HepG2 (cell line): ENCODE results near the gene ONECUT2. TPM values are rescaled to one million over a fixed set of nuclear protein-coding genes. Genes with fewer than 3 reads are reported as not detected.

Source experiments
- ATAC-seq: fragments of 200-7000 bp; cut with Tn5 transposase; 3 replicates; pipeline ENCODE4 v1.9.1; 2020; ENCODE audit warnings: mild to moderate bottlenecking, moderate library complexity
- BruUV-seq: library from RNA; stranded (reverse); fragments of 400-500 nt; replicated peaks from 2 replicates; lab custom pipeline; 2021; lab: Mats Ljungman, UMichigan
- CTCF ChIA-PET: fragments of 300-600 bp; formaldehyde crosslinking; extraction: SDS; loops from one replicate; lab custom pipeline; 2021; ENCODE audit warnings: low total read pairs, inconsistent platforms, low intra/inter-chr PET ratio; lab: Yijun Ruan, JAX
- POLR2A ChIA-PET: fragments of 350-600 bp; sonication (Branson Sonifier 250); formaldehyde crosslinking; loops from one replicate; lab custom pipeline; 2020; ENCODE audit warnings: antibody characterized with exemption, inconsistent platforms; lab: Yijun Ruan, JAX
- DNase-seq: peaks from one replicate; pipeline ENCODE4 v3.0.0-alpha.2; 2015; ENCODE audit warnings: low spot score
- FAIRE-seq: peaks from 3 replicates; lab custom pipeline; 2011; peaks lifted over from hg19 to GRCh38; lab: Jason Lieb, UNC
- H2AFZ ChIP-seq: one replicate; pipeline ENCODE4 v1.6.1; 2011; ENCODE audit warnings: low read length, inconsistent platforms
- H3K27ac ChIP-seq: fragments of 300-600 bp; 3 replicates; pipeline ENCODE4 v1.8.0; 2011; ENCODE audit warnings: mixed run types, mild to moderate bottlenecking, mixed read lengths, low read length, inconsistent platforms; ENCODE audit not compliant: insufficient read depth; ENCODE audit errors: extremely low read length
- H3K27me3 ChIP-seq, 2 experiments: fragments of 200-600 bp in 1 of 2; 2 replicates in 1 of 2; 3 replicates in 1 of 2; pipeline versions ENCODE4 v1.6.0 to v1.8.0; 2011; ENCODE audit warnings: low read length in 2 of 2, mild to moderate bottlenecking in 2 of 2, moderate library complexity in 2 of 2, inconsistent platforms in 1 of 2; ENCODE audit not compliant: insufficient read depth in 2 of 2, control insufficient read depth in 1 of 2
- H3K36me3 ChIP-seq, 2 experiments: fragments of 200-600 bp in 1 of 2; replicated peaks in 1 of 2; 2 replicates in 1 of 2; 3 replicates in 1 of 2; pipeline versions ENCODE4 v1.5.1 to v1.8.0; 2011; ENCODE audit warnings: low read length in 2 of 2, inconsistent platforms in 1 of 2; ENCODE audit not compliant: insufficient read depth in 2 of 2, control insufficient read depth in 1 of 2
- H3K4me1 ChIP-seq: 2 replicates; pipeline ENCODE4 v1.5.1; 2012; ENCODE audit warnings: low read length, inconsistent platforms; ENCODE audit not compliant: insufficient read depth
- H3K4me2 ChIP-seq: 2 replicates; pipeline ENCODE4 v1.6.0; 2011; ENCODE audit warnings: low read depth, low read length, inconsistent platforms
- H3K4me3 ChIP-seq, 3 experiments: fragments of 200-600 bp in 1 of 3; sonication (generic), shearing (Covaris generic) in 1 of 3; replicated peaks in 1 of 3; 2 replicates each; pipeline ENCODE4 v1.5.1; 2011 to 2016; ENCODE audit warnings: low read length in 3 of 3, inconsistent platforms in 2 of 3, low read depth in 2 of 3, mild to moderate bottlenecking in 2 of 3, control low read depth in 1 of 3, mixed read lengths in 1 of 3; ENCODE audit not compliant: insufficient read depth in 1 of 3
- H3K79me2 ChIP-seq: one replicate; pipeline ENCODE4 v1.6.1; 2011; ENCODE audit warnings: low read length, inconsistent platforms; ENCODE audit not compliant: insufficient read depth
- H3K9ac ChIP-seq: 2 replicates; pipeline ENCODE4 v1.6.0; 2011; ENCODE audit warnings: mild to moderate bottlenecking, low read depth, low read length, inconsistent platforms; ENCODE audit not compliant: insufficient read depth
- H3K9me3 ChIP-seq: 2 replicates; pipeline ENCODE4 v1.5.1; 2012; ENCODE audit warnings: mild to moderate bottlenecking, low read length
- H4K20me1 ChIP-seq: 2 replicates; pipeline ENCODE4 v1.6.0; 2011; ENCODE audit warnings: inconsistent platforms, mild to moderate bottlenecking, low read length, moderate library complexity; ENCODE audit not compliant: insufficient read depth
- FOSL1 ChIP-seq: sonication (generic); formaldehyde crosslinking; IDR thresholded peaks from 2 replicates; pipeline ENCODE4 v1.9.0; 2021; ENCODE audit warnings: missing genetic modification reagents, borderline replicate concordance
- FOXA1 ChIP-seq, 2 experiments: fragments of 450-650 bp in 1 of 2; sonication (generic) in 1 of 2; formaldehyde crosslinking in 1 of 2; IDR thresholded peaks; 2 replicates each; pipeline versions ENCODE4 v1.4.0 to v1.6.1; 2016 to 2020; ENCODE audit warnings: missing genetic modification reagents in 1 of 2
- MEF2D ChIP-seq: sonication (generic); formaldehyde crosslinking; IDR thresholded peaks from 2 replicates; pipeline ENCODE4 v1.5.1; 2020; ENCODE audit warnings: mild to moderate bottlenecking, missing genetic modification reagents
- TP53 ChIP-seq: sonication (generic); formaldehyde crosslinking; conservative IDR thresholded peaks from 2 replicates; pipeline ENCODE4 v1.4.0; 2020; ENCODE audit warnings: missing genetic modification reagents
- ZFY ChIP-seq: sonication (generic); formaldehyde crosslinking; IDR thresholded peaks from 2 replicates; pipeline ENCODE4 v1.4.0; 2020; ENCODE audit warnings: missing genetic modification reagents
- ZMYM2 ChIP-seq: sonication (generic); formaldehyde crosslinking; IDR thresholded peaks from 2 replicates; pipeline ENCODE4 v1.8.0; 2022; ENCODE audit warnings: mild to moderate bottlenecking, missing genetic modification reagents
- ZNF143 ChIP-seq: sonication (generic); formaldehyde crosslinking; IDR thresholded peaks from 2 replicates; pipeline ENCODE4 v1.4.0; 2020; ENCODE audit warnings: missing genetic modification reagents
- ZNF337 ChIP-seq: sonication (generic); formaldehyde crosslinking; IDR thresholded peaks from 2 replicates; pipeline ENCODE4 v1.5.1; 2020; ENCODE audit warnings: missing genetic modification reagents, low read depth, mild to moderate bottlenecking, borderline replicate concordance
- ZNF703 ChIP-seq: sonication (generic); formaldehyde crosslinking; IDR thresholded peaks from 2 replicates; pipeline ENCODE4 v1.5.1; 2020; ENCODE audit warnings: missing genetic modification reagents, mild to moderate bottlenecking, moderate library complexity, borderline replicate concordance
- WGBS: methylation state at CpG from one replicate; pipeline ENCODE4 v1.1.6; 2017; ENCODE audit warnings: low lambda C conversion rate; 5-methylcytosine and 5-hydroxymethylcytosine counted together
- in situ Hi-C: cut with HindIII; loops from 2 replicates; pipeline ENCODE4 v1.10.0; 2017; ENCODE audit warnings: low pct_unique_long_range_greater_than_20kb; ENCODE audit not compliant: extremely low pct_ligation_motif_present
- intact Hi-C: fragments of 100-400 bp; cut with micrococcal nuclease; formaldehyde crosslinking; loops from one replicate; pipeline ENCODE4 v1.10.0; 2022; ENCODE audit not compliant: unreplicated experiment
- polyA plus RNA-seq, 8 experiments: library from polyadenylated mRNA; depleted of rRNA in 3 of 8; stranded (reverse) in 7 of 8; unstranded in 1 of 8; fragments of >200 nt; fragmentation: Illumina TruSeq in 4 of 8; extraction: Trizol in 4 of 8; gene quantifications; 2 replicates each; pipeline versions ENCODE4 v1.2.1 to v1.2.3, GENCODE V29; 2011 to 2016; ENCODE audit warnings: low read depth in 4 of 8, missing spikeins in 1 of 8, mixed read lengths in 1 of 8; ENCODE audit not compliant: insufficient read depth in 1 of 8
- total RNA-seq, 5 experiments: library from RNA; depleted of rRNA; stranded (reverse); fragments of >200 nt; fragmentation: Illumina TruSeq; extraction: Trizol; gene quantifications; 2 replicates each; pipeline ENCODE4 v1.2.3, GENCODE V29; 2016; ENCODE audit warnings: low read depth in 1 of 5
- TF ChIP-seq, protein P1 (sequence below): sonication (generic); formaldehyde crosslinking; IDR thresholded peaks from 2 replicates; pipeline ENCODE4 v1.4.0; 2020; ENCODE audit warnings: low read depth, missing genetic modification reagents
- TF ChIP-seq, protein P2 (sequence below): sonication (generic); formaldehyde crosslinking; IDR thresholded peaks from 2 replicates; pipeline ENCODE4 v1.4.0; 2020; ENCODE audit warnings: mild to moderate bottlenecking, missing genetic modification reagents
- TF ChIP-seq, protein P3 (sequence below): sonication (generic); formaldehyde crosslinking; IDR thresholded peaks from 2 replicates; pipeline ENCODE4 v1.4.0; 2020; ENCODE audit warnings: missing genetic modification reagents, low read depth, mild to moderate bottlenecking, borderline replicate concordance
- TF ChIP-seq, protein P4 (sequence below): sonication (generic); formaldehyde crosslinking; IDR thresholded peaks from 2 replicates; pipeline ENCODE4 v1.4.0; 2020; ENCODE audit warnings: low read depth, mild to moderate bottlenecking, missing genetic modification reagents
- TF ChIP-seq, protein P5 (sequence below): sonication (generic); formaldehyde crosslinking; IDR thresholded peaks from 2 replicates; pipeline ENCODE4 v1.4.0; 2020; ENCODE audit warnings: missing genetic modification reagents, borderline replicate concordance

Gene ONECUT2
- total and polyA plus RNA-seq, 2 of the 13 experiments (the other 11 are each of a cell fraction or from before 2014, with no cell fraction given): 3.0 to 3.2 TPM

DNA sequence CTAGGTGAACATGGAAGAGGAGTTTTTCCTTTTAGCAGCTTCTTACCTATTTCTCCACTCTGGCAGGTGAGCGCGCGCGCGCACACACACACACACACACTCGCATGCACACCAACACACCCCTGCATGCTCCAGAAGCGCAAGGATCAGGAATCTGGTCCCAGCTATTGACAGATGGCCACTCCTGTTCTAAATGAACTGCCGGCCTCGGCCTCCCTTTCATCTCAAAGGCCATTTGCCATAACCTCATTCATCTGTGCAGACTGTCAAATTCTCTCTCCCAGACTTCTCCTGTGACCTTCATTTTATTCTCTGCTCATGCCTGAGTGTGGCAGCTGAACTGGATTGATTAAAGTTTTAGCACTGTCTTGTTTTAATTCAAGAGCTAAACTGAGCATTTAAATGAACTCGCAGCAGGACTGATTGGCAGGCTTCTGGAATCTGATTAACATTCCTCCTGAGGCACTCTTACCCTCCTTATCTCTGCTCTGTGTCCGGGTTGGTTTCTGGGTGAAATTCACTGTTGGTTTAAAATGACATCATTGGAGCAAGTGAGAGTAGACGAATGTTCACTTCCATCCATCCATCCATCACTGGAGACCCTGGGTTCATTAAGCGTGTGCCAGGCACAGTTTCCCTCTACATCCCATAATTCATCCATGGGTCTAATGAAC, 92.5 kb downstream of the ONECUT2 start (continued):
- TF ChIP-seq, protein P1, sequence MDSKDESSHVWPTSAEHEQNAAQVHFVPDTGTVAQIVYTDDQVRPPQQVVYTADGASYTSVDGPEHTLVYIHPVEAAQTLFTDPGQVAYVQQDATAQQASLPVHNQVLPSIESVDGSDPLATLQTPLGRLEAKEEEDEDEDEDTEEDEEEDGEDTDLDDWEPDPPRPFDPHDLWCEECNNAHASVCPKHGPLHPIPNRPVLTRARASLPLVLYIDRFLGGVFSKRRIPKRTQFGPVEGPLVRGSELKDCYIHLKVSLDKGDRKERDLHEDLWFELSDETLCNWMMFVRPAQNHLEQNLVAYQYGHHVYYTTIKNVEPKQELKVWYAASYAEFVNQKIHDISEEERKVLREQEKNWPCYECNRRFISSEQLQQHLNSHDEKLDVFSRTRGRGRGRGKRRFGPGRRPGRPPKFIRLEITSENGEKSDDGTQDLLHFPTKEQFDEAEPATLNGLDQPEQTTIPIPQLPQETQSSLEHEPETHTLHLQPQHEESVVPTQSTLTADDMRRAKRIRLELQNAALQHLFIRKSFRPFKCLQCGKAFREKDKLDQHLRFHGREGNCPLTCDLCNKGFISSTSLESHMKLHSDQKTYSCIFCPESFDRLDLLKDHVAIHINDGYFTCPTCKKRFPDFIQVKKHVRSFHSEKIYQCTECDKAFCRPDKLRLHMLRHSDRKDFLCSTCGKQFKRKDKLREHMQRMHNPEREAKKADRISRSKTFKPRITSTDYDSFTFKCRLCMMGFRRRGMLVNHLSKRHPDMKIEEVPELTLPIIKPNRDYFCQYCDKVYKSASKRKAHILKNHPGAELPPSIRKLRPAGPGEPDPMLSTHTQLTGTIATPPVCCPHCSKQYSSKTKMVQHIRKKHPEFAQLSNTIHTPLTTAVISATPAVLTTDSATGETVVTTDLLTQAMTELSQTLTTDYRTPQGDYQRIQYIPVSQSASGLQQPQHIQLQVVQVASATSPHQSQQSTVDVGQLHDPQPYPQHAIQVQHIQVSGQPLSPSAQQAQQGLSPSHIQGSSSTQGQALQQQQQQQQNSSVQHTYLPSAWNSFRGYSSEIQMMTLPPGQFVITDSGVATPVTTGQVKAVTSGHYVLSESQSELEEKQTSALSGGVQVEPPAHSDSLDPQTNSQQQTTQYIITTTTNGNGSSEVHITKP (CRISPR knock-in tag): no peak
- TF ChIP-seq FOXA1 (IDR thresholded peaks at IDR 0.05) (no peak), FOXA1 (CRISPR knock-in tag; IDR thresholded peaks at IDR 0.05) (peak; percentile 61), TP53 (CRISPR knock-in tag) (no peak), FOSL1 (CRISPR knock-in tag) (no peak)

DNA sequence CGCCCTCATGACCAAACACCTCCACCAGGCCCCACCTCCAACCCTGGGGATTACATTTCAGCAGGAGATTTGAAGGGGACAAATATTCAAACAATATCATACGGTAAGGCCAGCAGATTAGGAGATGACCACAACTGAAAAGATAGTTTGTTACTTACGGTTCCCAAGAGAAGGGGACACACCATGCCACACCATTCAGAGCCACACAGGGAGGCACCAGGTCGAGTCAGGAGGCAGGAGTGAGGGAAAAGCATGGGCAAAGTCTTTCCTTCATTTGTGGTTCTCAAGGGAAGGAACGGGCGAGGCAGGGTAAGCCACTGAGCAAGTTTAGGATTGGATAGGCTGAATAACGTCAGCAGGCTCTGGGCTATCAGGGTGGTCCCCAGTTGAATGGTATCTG, 94.0 kb downstream of the ONECUT2 start:
- WGBS: 44% methylated on average over 7 of the region's 7 CpGs
- no peak for ATAC-seq
- no peak overlapping the region for H2AFZ ChIP-seq
- H3K4me2 ChIP-seq: no peak overlapping the region
- no peaks in the 10 kb centered on the region for H3K36me3 ChIP-seq
- no peaks in the 10 kb centered on the region for H3K9me3 ChIP-seq
- H3K79me2 ChIP-seq: no peaks in the 10 kb centered on the region
- in situ Hi-C loops: no loop called here
- no peak for FAIRE-seq
- no peak overlapping the region for H3K9ac ChIP-seq
- POLR2A ChIA-PET: no interaction called here
- peaks cover 31% of the 10 kb centered on the region for H3K4me1 ChIP-seq
- CTCF ChIA-PET: no interaction called here
- intact Hi-C loops: no loop called here
- no peaks in the 10 kb centered on the region; a peak in 2 of 5 replicates for H3K27me3 ChIP-seq
- BruUV-seq: no TSS peak
- no peak for DNase-seq
- no peak overlapping the region for H3K27ac ChIP-seq
- no peak overlapping the region for H3K4me3 ChIP-seq
- no peaks in the 10 kb centered on the region for H4K20me1 ChIP-seq
- TF ChIP-seq ZFY (CRISPR knock-in tag): no peak
- TF ChIP-seq ZNF337: no peak
- TF ChIP-seq ZNF143: no peak
- TF ChIP-seq, protein P2, sequence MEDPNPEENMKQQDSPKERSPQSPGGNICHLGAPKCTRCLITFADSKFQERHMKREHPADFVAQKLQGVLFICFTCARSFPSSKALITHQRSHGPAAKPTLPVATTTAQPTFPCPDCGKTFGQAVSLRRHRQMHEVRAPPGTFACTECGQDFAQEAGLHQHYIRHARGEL (CRISPR knock-in tag): no peak
- TF ChIP-seq MEF2D: no peak
- TF ChIP-seq ZNF703 (CRISPR knock-in tag): no peak
- no peak for TF ChIP-seq ZMYM2
- TF ChIP-seq, protein P3, sequence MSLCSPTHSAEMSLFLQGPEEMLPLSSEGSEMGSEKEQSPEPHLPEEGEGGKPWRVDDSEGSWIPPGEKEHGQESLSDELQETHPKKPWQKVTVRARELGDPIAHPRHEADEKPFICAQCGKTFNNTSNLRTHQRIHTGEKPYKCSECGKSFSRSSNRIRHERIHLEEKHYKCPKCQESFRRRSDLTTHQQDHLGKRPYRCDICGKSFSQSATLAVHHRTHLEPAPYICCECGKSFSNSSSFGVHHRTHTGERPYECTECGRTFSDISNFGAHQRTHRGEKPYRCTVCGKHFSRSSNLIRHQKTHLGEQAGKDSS (CRISPR knock-in tag): no peak
- TF ChIP-seq, protein P4, sequence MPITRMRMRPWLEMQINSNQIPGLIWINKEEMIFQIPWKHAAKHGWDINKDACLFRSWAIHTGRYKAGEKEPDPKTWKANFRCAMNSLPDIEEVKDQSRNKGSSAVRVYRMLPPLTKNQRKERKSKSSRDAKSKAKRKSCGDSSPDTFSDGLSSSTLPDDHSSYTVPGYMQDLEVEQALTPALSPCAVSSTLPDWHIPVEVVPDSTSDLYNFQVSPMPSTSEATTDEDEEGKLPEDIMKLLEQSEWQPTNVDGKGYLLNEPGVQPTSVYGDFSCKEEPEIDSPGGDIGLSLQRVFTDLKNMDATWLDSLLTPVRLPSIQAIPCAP (CRISPR knock-in tag): no peak
- TF ChIP-seq, protein P5, sequence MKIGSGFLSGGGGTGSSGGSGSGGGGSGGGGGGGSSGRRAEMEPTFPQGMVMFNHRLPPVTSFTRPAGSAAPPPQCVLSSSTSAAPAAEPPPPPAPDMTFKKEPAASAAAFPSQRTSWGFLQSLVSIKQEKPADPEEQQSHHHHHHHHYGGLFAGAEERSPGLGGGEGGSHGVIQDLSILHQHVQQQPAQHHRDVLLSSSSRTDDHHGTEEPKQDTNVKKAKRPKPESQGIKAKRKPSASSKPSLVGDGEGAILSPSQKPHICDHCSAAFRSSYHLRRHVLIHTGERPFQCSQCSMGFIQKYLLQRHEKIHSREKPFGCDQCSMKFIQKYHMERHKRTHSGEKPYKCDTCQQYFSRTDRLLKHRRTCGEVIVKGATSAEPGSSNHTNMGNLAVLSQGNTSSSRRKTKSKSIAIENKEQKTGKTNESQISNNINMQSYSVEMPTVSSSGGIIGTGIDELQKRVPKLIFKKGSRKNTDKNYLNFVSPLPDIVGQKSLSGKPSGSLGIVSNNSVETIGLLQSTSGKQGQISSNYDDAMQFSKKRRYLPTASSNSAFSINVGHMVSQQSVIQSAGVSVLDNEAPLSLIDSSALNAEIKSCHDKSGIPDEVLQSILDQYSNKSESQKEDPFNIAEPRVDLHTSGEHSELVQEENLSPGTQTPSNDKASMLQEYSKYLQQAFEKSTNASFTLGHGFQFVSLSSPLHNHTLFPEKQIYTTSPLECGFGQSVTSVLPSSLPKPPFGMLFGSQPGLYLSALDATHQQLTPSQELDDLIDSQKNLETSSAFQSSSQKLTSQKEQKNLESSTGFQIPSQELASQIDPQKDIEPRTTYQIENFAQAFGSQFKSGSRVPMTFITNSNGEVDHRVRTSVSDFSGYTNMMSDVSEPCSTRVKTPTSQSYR (CRISPR knock-in tag): no peak
